Panc1 (cell line): Measurements from ENCODE around the gene UTP20. TPM values are rescaled to one million over a fixed set of nuclear protein-coding genes. Genes with fewer than 3 reads are reported as not detected.

Source experiments
- ATAC-seq: fragments of 200-7000 bp; cut with Tn5 transposase; 2 replicates; pipeline ENCODE4 v1.9.1; 2020; ENCODE audit warnings: mild to moderate bottlenecking, moderate library complexity
- BruUV-seq: library from RNA; stranded (reverse); fragments of 400-500 nt; replicated peaks from 2 replicates; lab custom pipeline; 2021; lab: Mats Ljungman, UMichigan
- CTCF ChIA-PET: fragments of 300-600 bp; sonication (Branson Sonifier 250); formaldehyde crosslinking; loops from one replicate; lab custom pipeline; 2022; ENCODE audit warnings: antibody characterized with exemption; lab: Charles Lee
- POLR2A ChIA-PET: fragments of 300-600 bp; sonication (Branson Sonifier 250); formaldehyde crosslinking; loops from one replicate; lab custom pipeline; 2022; ENCODE audit warnings: antibody characterized with exemption; lab: Charles Lee
- DNase-seq: peaks from one replicate; pipeline ENCODE4 v3.0.0-alpha.2; 2010; ENCODE audit warnings: low read depth, low spot score
- H3K27ac ChIP-seq: 2 replicates; pipeline ENCODE4 v1.5.1; 2011; ENCODE audit warnings: mild to moderate bottlenecking, low read length, inconsistent platforms
- H3K27me3 ChIP-seq: fragments of 200-500 bp; sonication (Bioruptor generic); 2 replicates; pipeline ENCODE4 v1.6.0; 2014; ENCODE audit warnings: low read length, inconsistent platforms; ENCODE audit not compliant: control insufficient read depth, insufficient read depth
- H3K36me3 ChIP-seq: fragments of 200-500 bp; sonication (Bioruptor generic); 2 replicates; pipeline ENCODE4 v1.5.1; 2014; ENCODE audit warnings: inconsistent platforms, mild to moderate bottlenecking, low read length, moderate library complexity; ENCODE audit not compliant: control insufficient read depth, insufficient read depth
- H3K4me1 ChIP-seq: 2 replicates; pipeline ENCODE4 v1.5.1; 2011; ENCODE audit warnings: inconsistent platforms, mild to moderate bottlenecking, low read length, moderate library complexity; ENCODE audit not compliant: control insufficient read depth, insufficient read depth
- H3K4me3 ChIP-seq, 2 experiments: 2 replicates each; pipeline ENCODE4 v1.5.1; 2011 to 2012; ENCODE audit warnings: low read depth in 2 of 2, low read length in 2 of 2, mild to moderate bottlenecking in 2 of 2, inconsistent platforms in 1 of 2, moderate library complexity in 1 of 2
- H3K9me3 ChIP-seq: fragments of 200-500 bp; sonication (Bioruptor generic); 2 replicates; pipeline ENCODE4 v1.5.1; 2014; ENCODE audit warnings: low read depth, mild to moderate bottlenecking, inconsistent platforms, low read length, moderate library complexity; ENCODE audit not compliant: control insufficient read depth, insufficient read depth
- CTCF ChIP-seq: fragments of 450-650 bp; IDR thresholded peaks from 2 replicates; pipeline ENCODE4 v1.5.1; 2017; ENCODE audit warnings: mild to moderate bottlenecking
- POLR2AphosphoS5 ChIP-seq: IDR thresholded peaks from 2 replicates; pipeline ENCODE4 v1.6.1; 2012; ENCODE audit warnings: mild to moderate bottlenecking, low read depth, low read length, moderate library complexity
- REST ChIP-seq, 2 experiments: IDR thresholded peaks; 2 replicates each; pipeline ENCODE4 v1.6.1; 2011 to 2012; ENCODE audit warnings: low read depth in 2 of 2, control low read depth in 1 of 2, low read length in 1 of 2, mild to moderate bottlenecking in 1 of 2, moderate library complexity in 1 of 2; ENCODE audit not compliant: insufficient read depth in 1 of 2
- SIN3A ChIP-seq: IDR thresholded peaks from 2 replicates; pipeline ENCODE4 v1.6.1; 2012; ENCODE audit warnings: low read depth, mild to moderate bottlenecking, low read length, moderate library complexity, borderline replicate concordance; ENCODE audit not compliant: insufficient read depth
- TCF7L2 ChIP-seq: IDR thresholded peaks from 2 replicates; pipeline ENCODE4 v1.6.1; 2011; ENCODE audit warnings: mild to moderate bottlenecking, low read depth, low read length, inconsistent platforms
- in situ Hi-C: cut with HindIII; loops from 2 replicates; pipeline ENCODE4 v1.10.0; 2016; ENCODE audit warnings: low sequenced_read_pairs, low pct_unique_long_range_greater_than_20kb
- intact Hi-C: fragments of 100-400 bp; cut with micrococcal nuclease; formaldehyde crosslinking; loops from one replicate; pipeline ENCODE4 v1.10.0; 2022; ENCODE audit not compliant: unreplicated experiment
- total RNA-seq: library from RNA; stranded (reverse); gene quantifications from one replicate; pipeline ENCODE4 v1.2.1, GENCODE V29; 2021; ENCODE audit not compliant: unreplicated experiment

UTP20 gene
- total RNA-seq, 1 experiment from 2014 or later: 33.5 TPM

DNA sequence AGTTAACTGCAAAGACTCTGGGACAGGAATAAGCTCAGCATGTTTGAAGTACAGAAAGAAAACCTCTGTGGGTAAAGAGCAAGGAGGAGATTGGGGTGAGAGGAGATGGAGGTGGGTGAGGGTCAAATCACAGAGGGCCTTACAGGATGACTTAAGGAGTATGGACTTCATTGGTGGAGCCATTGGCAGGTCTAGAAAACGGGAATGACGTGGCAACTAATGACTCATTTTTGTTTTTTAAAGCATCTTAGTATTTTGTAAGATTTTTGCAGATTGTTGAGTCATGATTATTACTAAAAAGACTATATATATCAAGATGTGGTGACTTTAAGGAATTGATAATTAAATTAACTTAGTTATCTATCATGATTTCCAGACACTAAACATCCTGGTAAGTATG is 18.5 kb downstream of the UTP20 start:
- in situ Hi-C loops (no loop called here), intact Hi-C loops (no loop called here)
- POLR2A ChIA-PET: no interaction called here
- TF ChIP-seq SIN3A (no peak), POLR2AphosphoS5 (no peak), REST (IDR thresholded peaks at IDR 0.05; ENCODE audit: insufficient read depth in 1 of 2, low read depth in 2 of 2, low read length in 1 of 2) (no peak), CTCF (no peak), TCF7L2 (no peak)
- Histone ChIP-seq H3K4me3 (no peak overlapping the region), H3K27ac (no peak overlapping the region), H3K36me3 (peaks cover 33% of the 10 kb centered on the region), H3K9me3 (no peaks in the 10 kb centered on the region), H3K27me3 (no peaks in the 10 kb centered on the region), H3K4me1 (no peaks in the 10 kb centered on the region)
- BruUV-seq: no TSS peak
- ATAC-seq: no peak
- DNase-seq: no peak
- CTCF ChIA-PET: no interaction called here

- no peaks in the 10 kb centered on the region for H3K4me1 ChIP-seq
- intact Hi-C loops: no loop called here
- H3K27me3 ChIP-seq: no peaks in the 10 kb centered on the region
- BruUV-seq: no TSS peak
- CTCF ChIA-PET: no interaction called here
- ATAC-seq (no peak), DNase-seq (no peak)
- H3K9me3 ChIP-seq: no peaks in the 10 kb centered on the region
- H3K4me3 ChIP-seq: no peak overlapping the region
- TF ChIP-seq SIN3A (no peak), CTCF (no peak), REST (IDR thresholded peaks at IDR 0.05; ENCODE audit: insufficient read depth in 1 of 2, low read depth in 2 of 2, low read length in 1 of 2) (no peak), POLR2AphosphoS5 (no peak), TCF7L2 (no peak)
- in situ Hi-C loops: no loop called here
- POLR2A ChIA-PET: no interaction called here
- H3K27ac ChIP-seq: no peak overlapping the region
- H3K36me3 ChIP-seq: peaks cover 31% of the 10 kb centered on the region
Observed at GRCh38 chr12:101299346-101299745, 19.4 kb downstream of the UTP20 start.
